ENCODE measurements around the gene ADAP2.
"Not testable (repeated sequence)": the region's sequence is repeated elsewhere in the genome, so short reads cannot be mapped to it uniquely, and the experiment has no call there.

The ADAP2 gene

DNA sequence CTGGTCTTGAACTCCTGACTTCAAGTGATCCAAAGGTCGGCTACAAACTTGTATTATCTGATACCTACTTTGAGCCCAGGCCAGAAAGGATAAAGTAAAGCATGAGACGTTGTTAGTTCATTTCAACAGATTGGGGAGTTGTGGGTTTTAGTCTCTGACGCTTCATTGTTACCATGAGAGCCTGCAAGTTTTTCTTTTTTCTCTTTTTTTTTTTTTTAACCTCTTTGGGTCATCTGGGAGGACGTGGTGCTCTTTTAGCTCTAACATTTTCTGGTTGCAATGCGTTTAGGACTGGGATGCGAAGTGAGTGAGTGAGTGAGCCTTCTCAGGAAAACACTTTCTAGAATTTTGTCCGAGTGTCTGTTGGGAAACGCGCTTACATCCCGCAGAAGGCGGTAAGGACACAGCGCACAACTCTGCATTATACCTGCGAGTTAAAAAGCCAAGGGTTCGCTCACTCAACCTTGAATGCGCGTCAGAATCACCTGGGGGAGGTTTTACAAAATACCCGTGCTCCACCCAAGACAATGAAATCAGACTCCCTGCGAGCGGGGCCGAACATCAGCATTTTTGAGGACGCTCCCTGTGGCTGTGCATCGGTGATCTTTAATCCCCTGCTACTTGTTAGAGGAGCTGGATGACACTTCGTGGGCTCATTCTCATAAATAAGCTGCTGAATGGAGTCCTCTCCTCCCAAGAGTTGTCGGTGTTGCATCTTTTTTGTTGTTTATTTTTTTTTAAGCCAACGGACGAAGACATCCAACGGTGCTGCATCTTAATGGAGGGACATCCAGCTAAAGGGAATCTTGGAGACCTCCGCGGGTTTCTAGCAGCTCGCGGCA is 48.5 kb downstream of the ADAP2 start:
- no peak for DNase-seq (ENCODE audit: low spot score)

DNA sequence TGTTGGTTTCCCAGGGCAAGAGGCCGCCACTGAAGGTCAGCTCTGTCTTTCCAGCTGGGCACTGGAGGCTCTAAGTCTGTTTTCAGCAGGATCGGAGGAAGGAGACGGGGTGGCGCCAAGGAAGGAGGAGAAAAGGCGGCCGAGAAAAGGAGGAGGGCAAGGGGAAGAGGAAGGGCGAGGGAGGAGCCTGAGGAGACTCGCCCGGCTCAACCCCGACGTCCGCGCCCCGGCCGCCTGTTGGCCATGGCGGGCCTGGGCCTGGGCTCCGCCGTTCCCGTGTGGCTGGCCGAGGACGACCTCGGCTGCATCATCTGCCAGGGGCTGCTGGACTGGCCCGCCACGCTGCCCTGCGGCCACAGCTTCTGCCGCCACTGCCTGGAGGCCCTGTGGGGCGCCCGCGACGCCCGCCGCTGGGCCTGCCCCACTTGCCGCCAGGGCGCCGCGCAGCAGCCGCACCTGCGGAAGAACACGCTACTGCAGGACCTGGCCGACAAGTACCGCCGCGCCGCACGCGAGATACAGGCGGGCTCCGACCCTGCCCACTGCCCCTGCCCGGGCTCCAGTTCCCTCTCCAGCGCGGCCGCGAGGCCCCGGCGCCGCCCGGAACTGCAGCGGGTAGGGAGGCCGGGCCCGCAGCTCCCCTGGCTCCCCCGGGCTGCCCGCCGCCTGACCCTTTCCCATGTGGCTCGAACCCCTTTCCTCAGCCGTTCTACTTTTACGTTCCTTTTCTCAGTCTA is 49.3 kb downstream of the ADAP2 start, which contains the start of gene RNF135:
Gene RNF135 (plus strand): TSS at position 209 of the 737 bp plus-strand sequence. CDS start 35 bp downstream, at position 244.
- peak; percentile 33 for DNase-seq (ENCODE audit: low spot score)

DNA sequence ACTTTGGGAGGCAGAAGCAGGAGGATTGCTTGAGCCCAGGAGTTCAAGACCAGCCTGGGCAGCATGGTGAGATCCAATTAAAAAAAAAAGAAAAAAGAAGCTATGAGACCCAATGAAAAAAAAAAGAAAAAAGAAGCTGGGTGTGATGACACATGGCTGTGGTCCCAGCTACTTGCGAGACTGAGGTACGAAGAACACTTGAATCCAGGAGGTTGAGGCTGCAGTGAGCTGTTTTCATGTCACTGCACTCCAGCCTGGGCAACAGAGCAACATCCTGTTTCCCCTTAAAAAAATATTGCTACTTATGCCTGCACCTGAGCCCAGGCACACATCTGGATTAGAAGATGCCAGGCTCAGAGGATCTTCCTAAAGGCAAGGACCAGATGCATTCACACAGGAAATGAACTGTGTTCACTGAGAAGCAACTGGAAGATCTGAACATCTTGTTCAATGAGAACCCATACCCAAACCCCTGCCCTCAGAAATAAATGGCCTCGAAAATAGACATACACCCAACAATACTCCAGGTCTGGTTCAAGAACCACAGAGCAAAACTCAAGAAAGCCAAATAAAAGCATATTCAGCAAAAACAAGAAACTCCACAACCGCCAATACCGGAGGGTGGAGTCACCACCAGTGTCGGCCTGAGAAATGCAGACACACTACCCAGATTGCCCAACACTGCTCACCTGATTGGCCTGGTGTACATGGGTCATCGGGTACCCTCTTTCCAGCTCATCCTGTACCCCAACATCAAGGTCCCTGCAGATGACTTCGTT is 53.5 kb downstream of the ADAP2 start:
- DNase-seq (ENCODE audit: low spot score): no peak

DNA sequence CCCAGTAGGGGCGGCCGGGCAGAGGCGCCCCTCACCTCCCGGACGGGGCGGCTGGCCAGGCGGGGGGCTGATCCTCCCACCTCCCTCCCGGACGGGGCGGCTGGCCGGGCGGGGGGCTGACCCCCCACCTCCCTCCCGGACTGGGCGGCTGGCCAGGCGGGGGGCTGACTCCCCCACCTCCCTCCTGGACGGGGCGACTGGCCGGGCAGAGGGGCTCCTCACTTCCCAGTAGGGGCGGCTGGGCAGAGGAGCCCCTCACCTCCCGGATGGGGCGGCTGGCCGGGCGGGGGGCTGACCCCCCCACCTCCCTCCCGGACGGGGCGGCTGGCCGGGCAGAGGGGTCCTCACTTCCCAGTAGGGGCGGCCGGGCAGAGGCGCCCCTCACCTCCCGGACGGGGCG is 58.2 kb downstream of the ADAP2 start:
- DNase-seq (ENCODE audit: low spot score): not testable (repeated sequence)

DNA sequence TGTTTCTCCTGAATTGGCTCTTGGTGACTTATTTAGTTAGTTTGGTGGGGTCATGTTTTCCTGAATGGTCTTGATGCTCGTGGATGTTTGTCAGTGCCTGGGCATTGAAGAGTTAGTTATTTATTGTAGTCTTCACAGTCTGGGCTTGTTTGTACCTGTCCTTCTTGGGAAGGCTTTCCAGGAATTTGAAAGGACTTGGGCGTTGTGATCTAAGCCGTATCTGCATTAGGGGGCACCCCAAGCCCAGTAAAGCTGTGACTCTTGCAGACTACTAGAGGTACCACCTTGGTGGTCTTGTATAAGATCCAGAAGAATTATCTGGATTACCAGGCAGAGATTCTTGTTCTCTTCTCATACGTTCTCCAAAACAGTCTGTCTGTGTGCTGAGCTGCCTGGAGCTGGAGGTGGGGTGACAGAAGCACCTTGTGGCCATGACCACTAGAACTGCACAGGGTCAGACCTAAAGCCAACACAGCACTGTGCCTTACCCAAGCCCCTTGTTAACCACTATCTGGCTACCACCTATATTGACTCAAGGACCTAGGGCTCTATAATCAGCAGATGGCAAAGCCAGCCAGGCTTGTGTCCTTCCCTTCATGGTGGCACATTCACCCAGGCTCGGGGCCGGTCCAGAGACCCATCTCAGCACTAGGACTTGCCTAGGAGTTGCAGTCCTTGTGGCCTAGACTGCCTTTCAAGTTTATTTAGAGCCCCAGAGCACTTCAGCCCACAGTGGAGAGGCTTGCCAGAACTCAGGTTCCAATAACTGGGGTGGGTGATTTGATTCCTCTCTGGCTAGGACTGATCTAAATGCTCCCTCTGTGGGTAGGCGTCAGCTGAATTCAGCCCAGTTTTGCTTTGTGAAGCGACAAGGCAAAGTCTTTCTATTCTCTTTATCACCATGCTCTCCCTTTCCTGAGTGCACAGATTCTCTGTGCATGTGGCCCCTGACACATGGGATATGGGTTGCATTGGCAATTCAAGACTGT is 60.1 kb downstream of the ADAP2 start:
- no peak for DNase-seq (ENCODE audit: low spot score)

DNA sequence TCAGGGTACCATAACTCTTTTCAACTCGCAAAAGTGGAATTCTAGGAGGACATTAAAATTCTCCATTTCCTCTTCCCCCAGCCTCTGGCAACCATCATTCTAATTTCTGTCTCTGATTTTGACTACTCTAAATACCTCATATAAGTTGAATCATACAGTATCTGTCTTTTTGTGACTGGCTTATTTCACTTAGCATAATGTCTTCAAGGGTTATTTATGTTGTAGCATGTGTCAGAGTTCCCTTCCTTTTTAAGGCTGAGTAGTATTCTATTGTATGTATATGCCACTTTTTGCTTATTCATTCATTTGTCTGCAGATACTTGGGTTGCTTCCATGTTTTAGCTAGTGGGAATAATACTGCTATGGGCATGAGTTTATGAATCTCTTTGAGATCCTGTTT is 61.1 kb downstream of the ADAP2 start:
- no peak for DNase-seq (ENCODE audit: low spot score)

DNA sequence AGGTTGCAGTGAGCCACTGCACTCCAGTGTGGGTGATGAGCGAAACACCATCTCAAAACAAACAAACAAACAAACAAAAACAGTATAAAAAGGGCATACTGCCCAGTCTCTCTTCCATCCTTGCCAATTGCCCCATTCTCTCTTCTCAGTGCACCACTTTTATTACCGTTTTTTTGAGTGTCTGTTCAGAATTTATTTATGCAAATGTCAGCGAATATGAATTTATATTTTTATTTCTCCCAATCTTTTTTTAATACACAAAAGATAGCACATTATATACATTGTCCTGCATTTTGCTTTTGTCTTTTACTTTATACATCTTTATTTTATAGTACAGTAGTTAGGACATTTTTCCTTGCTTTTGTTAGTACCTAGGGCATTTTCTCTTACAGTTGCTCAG is 68.7 kb downstream of the ADAP2 start:
- no peak for DNase-seq (ENCODE audit: low spot score)

DNA sequence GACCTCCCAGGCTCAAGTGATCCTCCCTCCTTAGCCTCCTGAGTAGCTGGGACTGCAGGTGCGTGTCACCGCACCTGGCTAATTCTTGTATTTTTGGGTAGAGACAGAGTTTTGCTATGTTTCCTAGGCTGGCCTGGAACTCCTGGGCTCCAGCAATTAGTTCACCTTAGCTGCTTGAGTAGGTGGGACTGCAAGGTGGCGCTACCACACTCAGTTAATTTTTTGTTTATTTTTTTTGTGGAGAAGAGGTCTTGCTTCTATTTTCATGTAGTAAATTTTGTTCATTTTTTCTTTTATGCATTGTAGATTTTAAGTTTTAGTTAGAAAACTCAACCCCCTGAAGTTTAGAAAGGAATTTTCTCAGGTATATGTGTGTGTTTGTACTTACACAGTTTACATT is 70.8 kb downstream of the ADAP2 start:
- no peak for DNase-seq (ENCODE audit: low spot score)

DNA sequence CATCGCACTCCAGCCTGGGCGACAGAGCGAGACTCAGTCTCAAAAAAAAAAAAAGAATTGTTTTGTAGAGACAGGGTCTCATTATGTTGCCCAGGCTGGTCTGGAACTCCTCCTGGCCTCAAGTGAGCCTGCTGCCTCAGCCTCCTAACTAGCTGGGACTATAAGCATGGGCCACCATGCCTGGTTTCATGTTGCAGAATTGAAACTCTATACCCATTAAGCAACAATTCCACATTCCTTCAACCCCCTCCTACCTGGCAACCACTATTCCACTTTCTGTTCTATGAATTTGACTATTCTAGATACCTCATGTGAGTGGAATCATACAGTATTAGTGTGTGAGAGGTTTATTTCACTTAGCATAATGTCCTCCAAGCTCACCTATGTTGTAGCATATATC is 73.6 kb downstream of the ADAP2 start:
- DNase-seq (ENCODE audit: low spot score): no peak

DNA sequence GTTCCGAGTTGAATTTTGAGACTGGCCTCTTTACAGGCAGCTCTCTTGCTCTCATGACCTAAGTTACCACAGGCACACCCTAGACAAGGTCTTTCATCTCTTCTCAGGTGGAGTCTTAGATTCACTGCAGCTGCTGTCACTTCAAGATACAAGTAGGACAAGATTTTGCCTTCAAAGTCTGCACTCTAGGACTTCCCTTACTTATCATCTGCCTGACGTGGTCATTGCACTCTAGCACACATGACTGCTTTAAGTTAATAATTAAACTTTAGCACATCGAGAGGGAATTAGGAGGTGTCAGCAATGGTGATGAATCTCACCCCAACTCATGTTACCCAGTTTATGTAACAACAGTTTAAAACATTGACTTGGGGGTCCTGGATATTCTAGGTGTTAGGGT is 74.7 kb downstream of the ADAP2 start:
- DNase-seq (ENCODE audit: low spot score): no peak

DNA sequence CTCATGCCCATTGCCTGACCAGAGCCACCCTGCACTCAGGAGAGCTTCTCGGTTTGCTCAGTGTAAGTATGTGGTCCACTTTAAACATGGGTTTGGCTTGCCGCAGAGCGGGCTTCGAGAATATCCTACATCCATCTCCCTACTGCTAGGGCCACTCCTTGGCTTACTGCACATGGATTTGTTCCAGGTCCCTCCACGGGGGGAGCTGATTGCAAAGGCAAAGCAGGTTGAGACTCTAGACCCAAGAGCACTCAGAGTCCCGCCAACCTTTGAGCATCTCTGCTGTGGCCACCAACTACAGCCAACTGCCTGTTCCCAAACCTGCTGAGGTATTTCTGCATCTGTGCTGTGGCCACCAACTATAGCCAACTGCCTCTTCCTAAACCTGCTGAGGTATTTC is 75.5 kb downstream of the ADAP2 start:
- no peak for DNase-seq (ENCODE audit: low spot score)

DNA sequence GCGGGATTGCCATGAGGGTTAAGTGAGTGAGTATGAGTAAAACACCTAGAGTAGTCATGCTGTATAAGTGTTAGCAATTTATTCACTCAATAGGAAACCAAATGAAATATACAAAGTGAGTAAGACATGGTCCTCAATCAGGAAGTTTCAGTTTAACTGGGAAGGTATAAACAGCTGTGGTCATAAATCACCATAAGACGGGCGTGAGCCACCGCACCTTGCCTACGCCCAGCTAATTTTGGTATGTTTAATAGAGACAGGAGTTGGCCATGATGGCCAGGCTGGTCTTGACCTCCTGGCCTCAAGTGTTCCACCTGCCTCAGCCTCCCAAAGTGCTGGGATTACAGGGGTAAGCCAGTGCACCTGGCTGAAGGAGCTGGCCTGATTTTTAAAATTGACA is 76.1 kb downstream of the ADAP2 start:
- DNase-seq (ENCODE audit: low spot score): no peak

DNA sequence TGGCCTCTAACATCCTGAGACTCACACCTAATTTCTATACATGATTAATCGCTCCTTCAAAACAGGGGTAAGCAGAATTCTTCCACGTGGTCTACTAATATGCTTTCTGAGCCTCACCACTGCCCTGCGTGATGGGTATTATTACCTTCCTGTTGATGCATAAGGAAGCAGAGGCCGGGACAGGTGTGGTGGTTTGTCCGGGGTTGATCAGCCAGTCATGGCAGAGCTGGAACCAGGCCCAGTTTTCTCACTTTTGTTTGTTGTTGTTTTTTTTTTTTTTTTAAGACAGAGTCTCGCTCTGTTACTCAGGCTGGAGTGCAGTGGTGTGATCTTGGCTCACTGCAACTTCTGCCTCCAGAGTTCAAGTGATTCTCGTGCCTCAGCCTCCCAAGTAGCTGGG is 80.3 kb downstream of the ADAP2 start:
- DNase-seq (ENCODE audit: low spot score): no peak

DNA sequence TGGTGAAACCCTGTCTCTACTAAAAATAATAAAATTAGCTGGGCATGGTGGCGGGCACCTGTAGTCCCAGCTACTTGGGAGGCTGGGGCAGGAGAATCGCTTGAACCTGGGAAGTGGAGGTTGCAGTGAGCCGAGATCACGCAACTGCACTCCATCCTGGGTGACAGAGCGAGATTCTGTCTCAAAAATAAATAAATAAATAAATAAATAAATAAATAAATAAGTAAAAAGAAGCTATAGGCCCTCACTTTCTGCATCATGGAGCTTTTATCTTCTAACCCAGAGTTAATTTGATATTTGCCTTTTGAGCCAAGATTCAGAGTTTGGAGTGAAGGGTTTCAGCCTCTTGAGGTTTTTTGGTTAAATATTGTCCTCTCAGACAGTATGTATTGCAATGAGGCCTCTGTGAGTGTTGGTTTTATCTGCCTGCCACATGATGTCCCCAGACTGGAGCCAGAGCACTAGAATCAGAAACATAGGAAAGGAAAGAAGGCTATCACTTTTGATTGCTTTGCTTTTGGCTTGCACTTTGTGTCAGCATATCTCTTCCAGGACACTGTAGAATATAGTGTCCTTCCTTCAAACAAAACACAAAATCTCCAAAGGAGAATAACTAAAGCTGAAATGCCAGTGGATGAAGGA is 81.6 kb downstream of the ADAP2 start:
- no peak for DNase-seq (ENCODE audit: low spot score)

DNA sequence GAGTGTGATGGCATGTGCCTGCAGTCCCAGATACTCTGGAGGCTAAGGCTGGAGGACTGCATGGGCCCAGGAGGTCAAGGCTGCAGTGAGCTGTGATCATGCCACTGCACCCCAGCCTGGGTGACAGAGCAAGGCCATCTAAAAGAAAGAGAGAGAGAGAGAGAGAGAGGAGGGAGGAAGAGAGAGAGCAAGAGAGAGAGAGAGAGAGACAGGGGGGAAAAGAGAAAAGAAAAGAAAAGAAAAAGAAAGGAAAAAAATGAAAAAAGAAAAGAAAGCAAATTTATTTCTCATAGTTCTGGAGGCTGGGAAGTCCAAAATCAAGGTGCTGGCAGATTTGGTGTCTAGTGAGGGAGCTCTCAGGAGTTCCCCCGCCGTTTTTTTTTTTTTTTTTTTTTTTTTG is 82.4 kb downstream of the ADAP2 start:
- DNase-seq (ENCODE audit: low spot score): no peak

DNA sequence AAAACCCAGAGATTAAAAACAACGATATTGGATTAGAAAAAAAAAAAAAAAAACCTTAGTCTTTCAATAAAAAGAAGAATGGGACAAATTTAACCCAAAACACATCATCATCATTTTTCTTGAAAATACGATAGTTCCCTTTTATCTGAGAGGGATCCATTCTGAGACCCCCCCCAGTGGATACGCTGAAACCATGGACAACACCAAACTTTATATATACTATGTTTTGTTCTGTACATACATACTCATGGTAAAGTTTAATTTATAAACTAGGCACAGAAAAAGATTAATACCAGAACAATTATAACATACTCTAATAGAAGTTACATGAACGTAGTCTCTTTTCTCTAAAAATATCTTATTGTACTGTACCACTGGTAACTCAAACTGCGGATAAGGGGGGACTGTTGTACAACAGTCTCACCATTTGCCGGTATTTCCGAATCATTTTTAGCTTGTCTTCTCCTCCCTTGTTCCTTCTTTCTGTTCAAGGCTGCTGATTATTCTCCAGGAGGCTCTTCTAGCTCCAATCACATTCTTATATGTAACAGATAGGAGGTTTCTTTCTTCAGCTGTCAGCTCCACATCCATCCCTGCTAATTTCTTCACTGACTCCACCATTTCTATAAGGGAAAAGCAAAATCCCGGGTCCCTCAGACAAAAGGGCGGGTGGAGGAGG is 86.1 kb downstream of the ADAP2 start:
- DNase-seq (ENCODE audit: low spot score): no peak

DNA sequence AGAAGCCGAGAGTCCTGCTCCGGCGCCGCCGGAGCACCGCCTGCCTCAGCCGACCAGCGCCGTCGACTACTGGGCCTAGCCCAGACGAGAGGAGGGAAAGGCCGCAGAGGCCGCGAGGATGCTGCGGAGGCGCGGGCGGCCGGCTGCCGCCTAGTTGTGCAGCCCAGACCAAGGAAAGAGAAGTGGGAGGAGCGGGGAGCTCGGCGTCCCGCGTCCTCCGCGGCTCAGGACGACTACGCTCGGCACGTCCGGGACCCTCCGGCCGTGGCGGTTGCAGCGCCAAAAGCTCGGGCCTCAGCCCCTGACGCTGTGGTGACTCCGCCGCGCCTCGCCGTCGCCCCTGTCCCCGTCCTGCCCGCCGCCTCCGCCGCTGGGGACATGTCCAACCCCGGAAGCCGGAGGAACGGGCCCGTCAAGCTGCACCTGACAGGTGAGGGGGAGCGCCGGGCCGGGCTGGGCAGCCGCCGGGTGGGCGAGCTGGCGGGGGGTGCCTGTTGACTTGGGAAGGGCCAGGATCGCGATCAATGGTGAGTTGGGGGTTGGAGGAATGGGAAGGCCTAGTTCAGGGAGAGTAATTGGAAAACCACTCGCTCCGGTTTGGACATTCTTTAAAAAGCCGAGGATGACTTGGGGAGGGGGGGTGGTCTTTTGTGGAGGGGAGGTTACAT is 86.8 kb downstream of the ADAP2 start:
- no peak for DNase-seq (ENCODE audit: low spot score)

Measured in hematopoietic multipotent progenitor cell treated with erythropoietin and hydrocortisone succinate and interleukin-3 and kit ligand, for 17 days (in vitro differentiated cells).